ENCODE measurements around the gene SRP14. TPM values are rescaled to one million over a fixed set of nuclear protein-coding genes. Genes with fewer than 3 reads are reported as not detected.

Gene SRP14
- total RNA-seq, 1 experiment from 2014 or later = 200 TPM

GRCh38 chr15:40053079-40053830 is 14.3 kb upstream of the SRP14 start:
- TF ChIP-seq, protein P1, sequence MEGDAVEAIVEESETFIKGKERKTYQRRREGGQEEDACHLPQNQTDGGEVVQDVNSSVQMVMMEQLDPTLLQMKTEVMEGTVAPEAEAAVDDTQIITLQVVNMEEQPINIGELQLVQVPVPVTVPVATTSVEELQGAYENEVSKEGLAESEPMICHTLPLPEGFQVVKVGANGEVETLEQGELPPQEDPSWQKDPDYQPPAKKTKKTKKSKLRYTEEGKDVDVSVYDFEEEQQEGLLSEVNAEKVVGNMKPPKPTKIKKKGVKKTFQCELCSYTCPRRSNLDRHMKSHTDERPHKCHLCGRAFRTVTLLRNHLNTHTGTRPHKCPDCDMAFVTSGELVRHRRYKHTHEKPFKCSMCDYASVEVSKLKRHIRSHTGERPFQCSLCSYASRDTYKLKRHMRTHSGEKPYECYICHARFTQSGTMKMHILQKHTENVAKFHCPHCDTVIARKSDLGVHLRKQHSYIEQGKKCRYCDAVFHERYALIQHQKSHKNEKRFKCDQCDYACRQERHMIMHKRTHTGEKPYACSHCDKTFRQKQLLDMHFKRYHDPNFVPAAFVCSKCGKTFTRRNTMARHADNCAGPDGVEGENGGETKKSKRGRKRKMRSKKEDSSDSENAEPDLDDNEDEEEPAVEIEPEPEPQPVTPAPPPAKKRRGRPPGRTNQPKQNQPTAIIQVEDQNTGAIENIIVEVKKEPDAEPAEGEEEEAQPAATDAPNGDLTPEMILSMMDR (conservative IDR thresholded peaks at IDR 0.05) = peak; percentile 55
- H4K8ac ChIP-seq (replicated peaks; ENCODE audit: insufficient read length, low read depth, low read length) = no peak overlapping the region
- no peak overlapping the region for H3K18ac ChIP-seq (ENCODE audit: insufficient read length, low read depth, low read length)
- no peak overlapping the region for H2BK5ac ChIP-seq (ENCODE audit: insufficient read length, low read length)
- H3K56ac ChIP-seq (ENCODE audit: insufficient read length, low read depth, low read length) = no peak overlapping the region
- no peaks in the 10 kb centered on the region; a peak in 2 of 7 replicates for H3K36me3 Mint-ChIP-seq (ENCODE audit: insufficient read depth in 1 of 3, low read depth in 3 of 3)
- no CpG with 5 or more reads among the region's 12 CpGs for WGBS (ENCODE audit: extremely low coverage, insufficient read length, low lambda C conversion rate)
- no peak overlapping the region for H3K14ac ChIP-seq (ENCODE audit: insufficient read depth, low read length)
- H2BK120ac ChIP-seq (ENCODE audit: low read depth, low read length, poor library complexity, severe bottlenecking) = no peak overlapping the region
- H4K5ac ChIP-seq (ENCODE audit: insufficient read length, low read depth, low read length) = no peak overlapping the region
- no peak overlapping the region for H2AK5ac ChIP-seq (ENCODE audit: insufficient read length, low read length)
- no peak overlapping the region for H2AFZ ChIP-seq (ENCODE audit: low read length)
- H3K79me2 ChIP-seq (ENCODE audit: insufficient read depth, low read length) = no peaks in the 10 kb centered on the region
- peaks cover 38 to 45% of the 10 kb centered on the region in 2 experiments for H3K4me1 Mint-ChIP-seq
- no peak overlapping the region for H3K9ac ChIP-seq (ENCODE audit: extremely low read depth, insufficient read length, low read length)
- H3K9me3 Mint-ChIP-seq = no peaks in the 10 kb centered on the region; a peak in 1 of 5 replicates
- no peaks in the 10 kb centered on the region for H4K20me1 ChIP-seq (ENCODE audit: control insufficient read depth, insufficient read depth, insufficient read length)
- no peak overlapping the region for H3K4ac ChIP-seq (ENCODE audit: low read depth, low read length)
- no peak overlapping the region for H3K4me3 Mint-ChIP-seq
- no peak overlapping the region for H4K91ac ChIP-seq (ENCODE audit: insufficient read length, low read depth, low read length)
- H3K23ac ChIP-seq (ENCODE audit: insufficient read length, low read depth, low read length) = no peak overlapping the region
- no peak overlapping the region for H2BK12ac ChIP-seq (ENCODE audit: insufficient read length, low read depth, low read length)
- no peak overlapping the region for H3K27ac ChIP-seq (ENCODE audit: insufficient read length, low read depth, low read length)
- H3K27me3 ChIP-seq (ENCODE audit: insufficient read depth, low read length) = no peaks in the 10 kb centered on the region
- DNase-seq = peak; percentile 25
- H3K27me3 Mint-ChIP-seq (ENCODE audit: low read depth) = peaks cover 3% of the 10 kb centered on the region; the same call in 1 of the 2 replicates
- no peak overlapping the region for H3K4me2 ChIP-seq (ENCODE audit: insufficient read depth, insufficient read length, low read length)
- no peak overlapping the region for H3T11ph ChIP-seq (ENCODE audit: low read length)
- H2BK15ac ChIP-seq (ENCODE audit: low read depth, low read length) = no peak overlapping the region
- H3K27ac Mint-ChIP-seq = peak overlapping the region in 2 of 3 experiments; percentile 5 to 47; a peak in 2 of 7 replicates
- H3K4me1 ChIP-seq (ENCODE audit: insufficient read depth, low read length) = peaks cover 2% of the 10 kb centered on the region; the same call in 1 of the 2 replicates
- no peaks in the 10 kb centered on the region for H3K79me1 ChIP-seq (ENCODE audit: insufficient read depth, low read depth, low read length, poor library complexity, severe bottlenecking)
- no peaks in the 10 kb centered on the region for H3K9me3 ChIP-seq (ENCODE audit: control insufficient read depth, low read depth, low read length)
- peaks cover 3% of the 10 kb centered on the region for H3K23me2 ChIP-seq (ENCODE audit: insufficient read length, low read depth, low read length, poor library complexity, severe bottlenecking)
- H2BK20ac ChIP-seq (ENCODE audit: low read depth, low read length, poor library complexity, severe bottlenecking) = no peak overlapping the region
